NCI-H187 treated with DMSO at 0.1 percent for 48 hours (cell line): Measurements from ENCODE around the gene EEF2K.
"Not testable (repeated sequence)": the region's sequence is repeated elsewhere in the genome, so short reads cannot be mapped to it uniquely, and the experiment has no call there.

Experiments
- DNase-seq: peaks from one replicate; lab custom pipeline; 2025; lab: John Stamatoyannopoulos, UW

EEF2K gene

GRCh38 chr16:22296225-22297113 lies 90.4 kb downstream of the EEF2K start:
- DNase-seq = no peak

DNA sequence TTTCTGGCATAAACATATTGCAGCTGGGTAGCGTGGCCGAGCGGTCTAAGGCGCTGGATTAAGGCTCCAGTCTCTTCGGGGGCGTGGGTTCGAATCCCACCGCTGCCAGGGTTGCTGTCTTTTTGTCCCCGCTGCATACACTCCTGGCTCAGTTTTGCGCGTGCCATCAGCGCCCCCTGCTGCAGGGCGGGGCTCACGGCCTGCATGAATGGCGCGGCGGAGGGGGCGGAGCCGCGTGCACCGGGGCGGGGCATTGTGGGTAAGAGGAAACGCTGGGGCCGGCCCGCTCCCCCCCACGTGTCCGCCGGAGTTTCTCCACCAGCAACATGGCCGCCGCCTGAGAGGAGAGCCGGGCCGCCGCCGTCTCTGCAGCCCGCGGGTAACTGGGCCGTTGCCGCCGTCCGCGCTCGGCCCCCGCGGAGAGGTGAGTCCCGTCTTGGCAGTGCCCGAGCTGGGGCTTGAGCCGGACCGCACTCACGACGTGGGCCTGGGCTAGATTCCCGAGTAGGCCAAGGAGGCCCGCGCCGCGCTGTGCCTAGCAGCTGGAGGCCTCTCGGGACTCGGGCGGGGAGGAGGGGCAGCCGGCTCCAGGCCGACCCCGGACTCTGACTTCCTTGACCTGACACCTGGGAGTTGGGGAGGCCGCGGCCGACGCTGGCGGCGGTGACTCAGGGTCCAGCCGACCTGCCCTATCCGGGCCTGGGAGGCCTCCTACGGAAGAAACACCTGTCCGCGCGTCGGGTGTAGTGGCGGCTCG lies 91.2 kb downstream of the EEF2K start, which contains the start of gene POLR3E:
TSS of gene POLR3E (plus strand) at position 296 of the 757 bp plus-strand sequence. CDS start 5,560 bp downstream, outside the sequence.
- DNase-seq = peak; percentile 27

DNA sequence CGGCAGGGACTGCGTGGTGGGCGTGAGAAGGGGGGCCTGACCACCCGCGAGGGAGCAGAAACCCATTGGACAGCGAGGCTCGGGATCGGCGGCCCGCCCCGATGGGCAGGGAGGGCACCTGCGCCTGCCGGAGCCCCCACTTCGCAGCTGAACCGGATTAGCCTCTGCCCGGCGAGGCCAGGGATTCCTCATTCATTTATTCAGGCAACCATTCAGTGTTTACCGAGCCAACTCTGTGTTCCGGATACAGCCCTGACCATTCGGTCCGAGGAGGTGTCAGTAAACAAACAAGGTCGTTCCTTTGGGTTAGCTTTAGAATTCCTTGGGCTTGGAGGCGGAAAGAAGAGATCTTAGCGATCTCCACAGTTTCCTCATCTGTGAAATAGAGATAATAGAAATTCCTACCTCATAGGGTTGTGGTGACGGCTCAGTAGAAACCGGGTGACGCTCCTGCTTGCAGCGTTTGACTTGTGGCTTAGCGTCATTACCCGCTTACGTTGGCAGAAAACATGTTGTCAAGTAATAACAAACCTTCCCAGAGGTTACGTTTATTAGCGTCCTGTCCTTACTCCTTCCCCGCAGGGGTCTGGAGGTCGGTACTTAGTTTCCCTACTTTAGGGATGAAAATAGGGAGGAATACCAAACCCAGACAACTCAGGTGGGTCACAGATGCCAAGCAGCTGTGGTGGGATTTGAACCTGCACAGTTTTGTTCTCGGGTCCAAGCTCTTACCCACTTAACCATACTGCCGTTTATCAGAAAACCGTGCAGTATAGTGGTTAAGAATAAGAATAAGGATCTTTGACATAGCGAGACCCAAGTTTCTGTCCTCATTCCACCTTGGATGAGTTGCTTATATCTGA lies 92.0 kb downstream of the EEF2K start:
- DNase-seq = peak; percentile 5

DNA sequence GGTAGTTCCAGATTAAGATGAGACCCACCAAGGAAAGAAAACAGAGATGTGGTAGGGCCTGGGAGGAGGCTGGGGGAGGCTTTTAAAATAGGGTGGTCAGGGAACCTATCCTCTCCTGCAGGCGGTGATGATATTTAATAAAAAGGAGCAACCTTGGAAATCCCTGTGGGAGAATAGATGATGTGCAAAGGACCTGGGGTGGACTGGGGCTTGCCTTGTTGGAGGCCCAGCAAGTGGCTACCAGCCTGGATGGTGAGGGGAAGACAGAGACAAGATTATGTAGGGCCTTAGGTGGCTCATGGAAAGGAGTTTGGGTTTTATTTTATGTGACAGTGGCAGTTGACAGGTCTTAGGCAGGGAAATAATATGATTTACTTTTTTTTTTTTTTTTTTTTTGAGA lies 93.0 kb downstream of the EEF2K start:
- DNase-seq = no peak

- no peak for DNase-seq
These were observed 94.5 kb downstream of the EEF2K start for GRCh38 chr16:22300427-22301071.

GRCh38 chr16:22301423-22301822 lies 95.3 kb downstream of the EEF2K start:
- not testable (repeated sequence) for DNase-seq

- no peak for DNase-seq
These were observed 96.8 kb downstream of the EEF2K start for GRCh38 chr16:22302776-22303363.

DNA sequence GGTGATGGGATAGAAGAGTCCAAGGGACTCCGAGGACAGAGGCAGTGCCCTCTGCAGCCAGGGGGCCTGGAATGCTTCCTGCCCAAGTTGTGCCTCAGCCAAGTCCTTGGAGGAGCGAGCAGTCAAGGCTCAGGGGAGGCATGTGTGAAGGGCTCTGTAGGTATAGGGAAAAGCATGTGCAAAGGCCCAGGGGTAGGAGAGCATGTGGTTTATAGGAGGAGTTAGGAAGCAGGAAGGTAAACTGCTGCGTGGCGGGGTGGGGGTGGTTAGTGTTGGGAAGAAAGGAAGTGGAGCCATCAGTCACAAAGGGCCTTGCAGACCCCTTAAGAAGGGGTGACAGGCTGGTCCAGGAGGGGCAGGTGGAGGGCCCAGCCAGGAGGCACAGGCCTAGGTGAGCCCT lies 98.3 kb downstream of the EEF2K start:
- no peak for DNase-seq

DNA sequence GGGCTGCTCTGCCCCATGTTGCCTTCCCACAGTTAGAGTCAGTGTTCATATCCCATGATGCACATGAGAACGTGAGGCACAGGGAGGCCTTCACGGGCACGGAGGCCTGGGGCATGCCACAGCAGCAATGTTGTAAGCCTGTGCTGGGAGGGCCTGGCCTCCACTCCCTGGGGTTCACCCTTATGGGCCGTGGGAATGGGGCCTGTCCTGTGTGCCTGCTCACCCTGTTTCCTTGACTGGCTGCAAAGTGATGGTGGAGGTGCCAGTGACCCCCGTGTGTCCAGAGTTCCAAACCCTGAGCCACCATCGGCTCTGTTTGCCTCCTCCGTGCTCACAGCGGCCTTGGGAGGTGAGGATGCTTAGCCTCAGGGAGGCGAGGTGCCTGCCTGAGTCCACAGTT lies 100.7 kb downstream of the EEF2K start:
- no peak for DNase-seq

DNA sequence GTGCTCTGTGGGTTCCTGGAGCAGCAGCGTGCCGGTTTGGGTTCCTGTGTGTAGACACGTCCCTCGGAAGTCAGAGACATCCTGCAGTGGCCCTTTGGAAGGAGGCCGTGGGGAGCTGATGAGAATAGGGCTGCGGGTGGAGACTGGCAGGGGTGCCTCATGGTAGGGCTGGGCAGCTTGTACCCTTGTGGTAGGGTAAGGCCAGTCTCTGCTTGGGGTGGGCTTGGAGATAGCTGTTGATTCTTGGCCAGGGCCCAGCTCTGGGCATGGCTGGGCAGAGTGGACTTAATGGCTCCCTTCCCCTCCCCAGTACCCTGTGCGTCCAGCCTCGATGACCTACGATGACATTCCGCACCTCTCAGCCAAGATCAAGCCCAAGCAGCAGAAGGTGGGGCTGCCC lies 101.8 kb downstream of the EEF2K start:
- DNase-seq = no peak

DNA sequence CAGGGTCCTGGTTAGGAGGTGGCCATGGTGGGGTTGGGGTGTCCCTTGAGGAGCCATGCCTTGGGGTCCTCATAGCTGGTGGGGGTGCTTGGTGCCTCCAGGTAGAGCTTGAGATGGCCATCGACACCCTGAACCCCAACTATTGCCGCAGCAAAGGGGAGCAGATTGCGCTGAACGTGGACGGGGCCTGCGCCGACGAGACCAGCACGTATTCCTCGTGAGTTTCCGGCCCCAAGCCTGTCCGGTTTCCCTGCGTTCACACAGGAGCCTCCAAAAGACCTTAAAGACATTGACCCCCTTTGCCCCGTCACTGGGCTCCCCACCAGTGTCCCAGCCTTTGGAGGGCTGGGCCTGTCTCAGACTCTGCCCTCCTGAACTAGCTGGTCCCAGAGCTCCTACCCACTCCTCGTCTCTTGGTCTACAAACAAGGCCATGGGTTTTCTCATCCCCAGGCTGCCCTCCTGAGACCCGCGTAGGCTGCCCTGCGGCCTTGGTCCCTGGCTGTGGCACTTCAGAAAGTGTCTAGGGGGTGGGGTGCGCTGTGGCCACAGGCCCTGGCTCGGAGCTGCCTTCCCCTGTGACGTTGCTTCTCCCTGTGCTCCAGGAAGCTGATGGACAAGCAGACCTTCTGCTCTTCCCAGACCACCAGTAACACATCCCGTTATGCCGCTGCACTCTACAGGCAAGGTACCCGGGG lies 102.9 kb downstream of the EEF2K start:
- no peak for DNase-seq

DNA sequence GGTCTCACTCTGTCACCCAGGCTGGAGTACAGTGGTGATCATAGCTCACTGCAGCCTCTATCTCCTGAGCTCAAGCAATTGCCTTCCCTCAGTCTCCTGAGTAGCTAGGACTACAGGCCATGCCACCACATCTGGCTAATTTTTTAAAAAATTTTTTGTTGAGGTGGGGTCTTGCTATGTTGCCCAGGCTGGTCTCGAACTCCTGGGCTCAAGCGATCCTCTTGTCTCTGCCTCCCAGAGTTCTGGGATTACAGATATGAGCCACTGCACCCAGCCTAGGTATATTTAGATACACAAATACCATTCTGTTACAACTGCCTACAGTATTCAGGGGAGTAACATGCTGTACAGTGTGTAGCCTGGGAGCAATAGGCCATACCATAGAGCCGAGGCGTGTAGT lies 105.4 kb downstream of the EEF2K start:
- no peak for DNase-seq

- DNase-seq = no peak
These were observed 107.1 kb downstream of the EEF2K start for GRCh38 chr16:22312897-22313781.

- no peak for DNase-seq
These were observed 107.9 kb downstream of the EEF2K start for GRCh38 chr16:22313876-22314470.

DNA sequence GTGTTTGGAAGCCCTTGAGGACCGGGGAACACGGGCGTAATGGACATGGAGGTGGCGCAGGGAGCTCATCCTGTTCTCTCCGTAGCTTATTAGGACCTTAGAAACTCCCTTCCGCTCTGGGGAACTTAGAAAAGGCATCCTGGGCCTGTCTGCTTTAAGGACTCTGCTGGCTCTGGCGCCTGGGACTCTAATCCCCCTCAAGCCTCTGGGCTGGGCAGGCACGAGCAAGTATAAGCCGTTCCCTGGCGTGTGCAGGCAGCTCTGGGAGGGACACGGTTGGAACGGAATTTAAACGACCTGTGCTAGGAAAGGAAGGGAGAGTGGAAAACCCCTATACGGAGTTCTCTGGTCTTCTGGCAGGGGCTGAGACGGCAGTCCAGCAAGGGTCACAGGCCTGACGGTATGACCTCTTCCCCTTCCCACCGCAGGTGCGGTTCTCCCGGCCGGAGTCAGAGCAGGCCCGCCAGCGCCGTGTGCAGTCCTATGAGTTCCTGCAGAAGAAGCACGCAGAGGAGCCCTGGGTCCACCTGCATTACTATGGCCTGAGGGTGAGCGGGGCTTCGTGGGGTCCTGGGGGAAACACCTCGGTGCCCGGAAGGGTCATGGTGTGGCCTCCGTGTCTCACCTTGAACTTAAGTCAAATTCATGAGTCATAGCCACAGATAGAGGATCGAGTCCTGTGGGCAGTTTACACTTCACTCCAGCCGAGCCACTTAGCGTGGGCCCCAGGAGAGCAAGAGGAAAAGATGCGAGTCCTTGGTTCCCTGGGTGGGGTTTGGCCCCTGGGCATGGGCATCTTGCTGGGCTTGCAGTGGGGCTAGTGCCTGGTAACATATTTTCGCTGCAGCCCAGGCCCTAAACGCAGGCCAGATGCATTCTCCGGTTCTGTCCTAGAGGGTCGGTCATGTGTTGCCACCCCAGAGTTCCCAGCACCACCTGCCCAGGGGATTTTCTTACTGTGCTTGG lies 108.9 kb downstream of the EEF2K start:
- DNase-seq = no peak

DNA sequence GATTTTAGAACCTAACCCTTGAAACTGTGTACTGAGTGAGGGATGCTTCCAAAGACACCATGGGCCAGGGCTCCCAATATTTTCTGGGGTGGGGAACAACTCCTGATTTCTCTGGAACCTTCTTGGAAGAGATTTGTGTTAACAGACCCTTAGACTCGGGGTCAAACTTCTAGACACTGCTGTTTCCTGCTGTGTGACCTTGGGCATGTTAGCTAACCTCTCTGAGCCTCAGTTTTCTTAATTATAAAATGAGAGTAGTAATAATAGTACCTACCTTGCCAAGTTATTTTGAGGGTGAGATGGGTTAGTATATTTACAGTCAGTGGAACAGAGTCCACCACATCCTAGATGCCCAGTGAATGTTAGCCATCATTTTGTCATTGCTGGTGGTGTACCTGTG lies 109.9 kb downstream of the EEF2K start:
- DNase-seq = no peak

DNA sequence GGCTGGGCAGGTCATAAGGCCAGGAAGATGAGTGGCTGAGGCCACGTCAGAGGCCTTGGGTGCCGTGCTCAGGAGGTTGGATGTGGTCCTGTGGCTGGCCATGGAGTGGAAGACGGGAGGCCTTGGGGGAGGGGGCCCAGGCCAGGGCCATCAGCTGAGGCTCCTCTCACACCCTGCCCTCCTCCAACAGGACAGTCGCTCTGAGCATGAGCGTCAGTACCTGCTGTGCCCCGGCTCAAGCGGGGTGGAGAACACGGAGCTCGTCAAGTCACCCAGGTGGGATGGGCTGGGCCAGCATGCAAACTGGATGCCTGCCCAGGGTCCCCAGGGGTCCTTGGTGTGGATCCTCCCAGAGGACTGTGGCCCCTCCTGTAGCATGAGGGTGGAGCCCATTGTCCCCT lies 110.3 kb downstream of the EEF2K start:
- DNase-seq = no peak

- no peak for DNase-seq
These were observed 111.0 kb downstream of the EEF2K start for GRCh38 chr16:22317001-22317530.
